ENCODE results near the gene DSC1.

DNA sequence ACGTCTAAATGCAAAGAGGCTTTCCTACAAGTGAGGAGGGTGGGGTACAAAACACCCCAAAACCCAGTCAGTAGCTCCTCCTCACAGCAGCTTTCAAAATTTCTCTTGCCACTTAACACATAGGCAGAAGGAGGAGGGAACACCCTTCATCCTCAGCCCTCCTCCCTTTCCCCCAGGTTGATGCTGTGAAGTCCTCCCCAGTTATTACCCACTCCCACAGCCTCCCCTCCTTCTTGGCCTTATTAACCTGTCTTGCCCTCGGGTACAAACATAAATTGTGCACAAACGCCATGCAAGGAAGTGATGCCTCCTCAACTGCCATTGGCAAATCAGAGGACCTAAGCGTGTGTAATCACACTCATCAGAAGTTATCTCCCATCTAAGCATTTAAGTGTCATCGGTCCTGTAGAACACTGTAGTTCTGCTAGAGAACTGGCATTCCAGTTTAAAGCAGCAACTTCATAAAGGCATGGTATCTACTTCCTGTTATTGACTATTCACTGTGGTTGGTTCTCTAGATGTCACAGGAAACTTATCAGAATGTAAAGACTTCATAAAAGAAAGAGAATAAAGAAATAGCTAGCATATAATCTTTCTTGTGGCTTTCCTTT, at the start of gene DSC1:
- TF ChIP-seq KAT2B (IDR thresholded peaks at IDR 0.05; ENCODE audit: borderline replicate concordance, low read depth, low read length) (no peak), CTCF (CRISPR knock-in tag; IDR thresholded peaks at IDR 0.05) (no peak), USF2 (IDR thresholded peaks at IDR 0.05; ENCODE audit: low read depth, low read length) (no peak), USF2 (CRISPR knock-in tag; IDR thresholded peaks at IDR 0.05; ENCODE audit: borderline replicate concordance) (no peak), POLR2A (IDR thresholded peaks at IDR 0.05; ENCODE audit: insufficient read depth in 1 of 2, low read depth in 2 of 2, low read length in 2 of 2) (no peak), DNMT3B (CRISPR knock-in tag; conservative IDR thresholded peaks at IDR 0.05) (no peak), SIN3A (IDR thresholded peaks at IDR 0.05; ENCODE audit: borderline replicate concordance, low read depth, low read length) (no peak), FOXO4 (CRISPR knock-in tag; conservative IDR thresholded peaks at IDR 0.05) (no peak), TCF12 (IDR thresholded peaks at IDR 0.05) (no peak), TCF12 (CRISPR knock-in tag; IDR thresholded peaks at IDR 0.05) (no peak), RFXAP (CRISPR knock-in tag; IDR thresholded peaks at IDR 0.05; ENCODE audit: borderline replicate concordance) (no peak), ZFP36 (IDR thresholded peaks at IDR 0.05; ENCODE audit: borderline replicate concordance, low read depth, low read length, partially characterized antibody) (no peak), ARNT2 (CRISPR knock-in tag; IDR thresholded peaks at IDR 0.05; ENCODE audit: low read depth) (no peak), ZNF10 (CRISPR knock-in tag; IDR thresholded peaks at IDR 0.05; ENCODE audit: borderline replicate concordance, low read depth) (no peak), RBM22 (optimal IDR thresholded peaks at IDR 0.05; ENCODE audit: low read length) (no peak), AGO2 (optimal IDR thresholded peaks at IDR 0.05; ENCODE audit: low read depth, low read length) (no peak)

All from HepG2 (cell line).